GM21515 (cell line): ENCODE measurements around the gene FAF2.
"Not testable (repeated sequence)": the region's sequence is repeated elsewhere in the genome, so short reads cannot be mapped to it uniquely, and the experiment has no call there.

Experiments
- ATAC-seq: cut with Tn5 transposase; IDR thresholded peaks from one replicate; pipeline ENCODE4 v1.9.1; 2021; ENCODE audit not compliant: unreplicated experiment

The FAF2 gene

GRCh38 chr5:176418251-176418650, 29.9 kb upstream of the FAF2 start:
- ATAC-seq: no peak

GRCh38 chr5:176420086-176420485, 28.1 kb upstream of the FAF2 start:
- no peak for ATAC-seq

- no peak for ATAC-seq
Observed at GRCh38 chr5:176420972-176421544, 27.1 kb upstream of the FAF2 start.

- no peak for ATAC-seq
Observed at GRCh38 chr5:176424181-176424580, 24.0 kb upstream of the FAF2 start.

GRCh38 chr5:176425138-176425537, 23.0 kb upstream of the FAF2 start:
- ATAC-seq: no peak

GRCh38 chr5:176425791-176426190, 22.4 kb upstream of the FAF2 start:
- no peak for ATAC-seq

GRCh38 chr5:176426876-176427275, 21.3 kb upstream of the FAF2 start:
- ATAC-seq: no peak

- no peak for ATAC-seq
Observed at GRCh38 chr5:176427971-176428370, 20.2 kb upstream of the FAF2 start.

GRCh38 chr5:176429972-176430371, 18.2 kb upstream of the FAF2 start:
- ATAC-seq: no peak

GRCh38 chr5:176432707-176433106, 15.5 kb upstream of the FAF2 start:
- no peak for ATAC-seq

GRCh38 chr5:176436656-176437055, 11.5 kb upstream of the FAF2 start:
- ATAC-seq: no peak

GRCh38 chr5:176438959-176439757, 9.0 kb upstream of the FAF2 start:
- ATAC-seq: no peak

GRCh38 chr5:176440927-176441706, 7.1 kb upstream of the FAF2 start:
- no peak for ATAC-seq

- no peak for ATAC-seq
Observed at GRCh38 chr5:176441921-176442323, 6.3 kb upstream of the FAF2 start.

GRCh38 chr5:176442911-176443310, 5.3 kb upstream of the FAF2 start:
- ATAC-seq: not testable (repeated sequence)

GRCh38 chr5:176444742-176445141, 3.4 kb upstream of the FAF2 start:
- no peak for ATAC-seq

GRCh38 chr5:176446028-176446665, 2.0 kb upstream of the FAF2 start:
- ATAC-seq: no peak

- ATAC-seq: no peak
Observed at GRCh38 chr5:176446884-176447590, 1.1 kb upstream of the FAF2 start.

GRCh38 chr5:176447591-176447977, 601 bp upstream of the FAF2 start:
- ATAC-seq: peak; percentile 29

- ATAC-seq: no peak
Observed at GRCh38 chr5:176450077-176450476, 1.9 kb downstream of the FAF2 start.
